WTC11 (cell line): ENCODE results near the gene CPSF3.

ENCODE experiments used
- CREB1 ChIP-seq: sonication (generic); formaldehyde crosslinking; IDR thresholded peaks from 2 replicates; pipeline ENCODE4 v1.8.0; 2023; ENCODE audit warnings: mild to moderate bottlenecking, missing genetic modification reagents
- CTCF ChIP-seq: fragments of 200-600 bp; IDR thresholded peaks from 2 replicates; pipeline ENCODE4 v1.8.0; 2022; ENCODE audit warnings: antibody characterized with exemption
- ESRRA ChIP-seq: sonication (generic); formaldehyde crosslinking; IDR thresholded peaks from 2 replicates; pipeline ENCODE4 v1.8.1; 2022; ENCODE audit warnings: mild to moderate bottlenecking, missing genetic modification reagents, borderline replicate concordance
- HMGA2 ChIP-seq: fragments of 250-450 bp; sonication (Bioruptor Pico); IDR thresholded peaks from 2 replicates; pipeline ENCODE4 v1.4.0; 2021; ENCODE audit warnings: mild to moderate bottlenecking, moderate library complexity
- JUN ChIP-seq: sonication (generic); formaldehyde crosslinking; IDR thresholded peaks from 2 replicates; pipeline ENCODE4 v1.8.0; 2023; ENCODE audit warnings: mild to moderate bottlenecking, missing genetic modification reagents
- MAX ChIP-seq: sonication (generic); formaldehyde crosslinking; IDR thresholded peaks from 2 replicates; pipeline ENCODE4 v1.8.0; 2022; ENCODE audit warnings: mild to moderate bottlenecking, missing genetic modification reagents
- NR2C2 ChIP-seq: sonication (generic); formaldehyde crosslinking; IDR thresholded peaks from 2 replicates; pipeline ENCODE4 v1.8.0; 2022; ENCODE audit warnings: mild to moderate bottlenecking, missing genetic modification reagents
- OVOL2 ChIP-seq: fragments of 250-450 bp; sonication (Bioruptor Pico); IDR thresholded peaks from 2 replicates; pipeline ENCODE4 v1.9.0; 2021; ENCODE audit warnings: mild to moderate bottlenecking, borderline replicate concordance
- PRRX2 ChIP-seq: fragments of 250-450 bp; sonication (Bioruptor Pico); IDR thresholded peaks from 2 replicates; pipeline ENCODE4 v1.8.0; 2021; ENCODE audit warnings: mild to moderate bottlenecking
- TCF7 ChIP-seq: sonication (generic); formaldehyde crosslinking; IDR thresholded peaks from 2 replicates; pipeline ENCODE4 v1.8.0; 2022; ENCODE audit warnings: mild to moderate bottlenecking, low read depth, missing genetic modification reagents, moderate library complexity
- ZNF232 ChIP-seq: sonication (generic); formaldehyde crosslinking; IDR thresholded peaks from 2 replicates; pipeline ENCODE4 v1.8.0; 2022; ENCODE audit warnings: mild to moderate bottlenecking, missing genetic modification reagents
- TF ChIP-seq, protein P1 (sequence below): sonication (generic); formaldehyde crosslinking; conservative IDR thresholded peaks from 2 replicates; pipeline ENCODE4 v1.8.1; 2022; ENCODE audit warnings: mild to moderate bottlenecking, missing genetic modification reagents
- TF ChIP-seq, protein P2 (sequence below): sonication (generic); formaldehyde crosslinking; IDR thresholded peaks from 2 replicates; pipeline ENCODE4 v1.8.0; 2022; ENCODE audit warnings: missing genetic modification reagents

- TF ChIP-seq MAX (CRISPR knock-in tag) = no peak
- TF ChIP-seq, protein P1, sequence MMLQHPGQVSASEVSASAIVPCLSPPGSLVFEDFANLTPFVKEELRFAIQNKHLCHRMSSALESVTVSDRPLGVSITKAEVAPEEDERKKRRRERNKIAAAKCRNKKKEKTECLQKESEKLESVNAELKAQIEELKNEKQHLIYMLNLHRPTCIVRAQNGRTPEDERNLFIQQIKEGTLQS = no peak
- TF ChIP-seq NR2C2 (CRISPR knock-in tag) = no peak
- TF ChIP-seq CTCF = no peak
- no peak for TF ChIP-seq ZNF232
- TF ChIP-seq, protein P2, sequence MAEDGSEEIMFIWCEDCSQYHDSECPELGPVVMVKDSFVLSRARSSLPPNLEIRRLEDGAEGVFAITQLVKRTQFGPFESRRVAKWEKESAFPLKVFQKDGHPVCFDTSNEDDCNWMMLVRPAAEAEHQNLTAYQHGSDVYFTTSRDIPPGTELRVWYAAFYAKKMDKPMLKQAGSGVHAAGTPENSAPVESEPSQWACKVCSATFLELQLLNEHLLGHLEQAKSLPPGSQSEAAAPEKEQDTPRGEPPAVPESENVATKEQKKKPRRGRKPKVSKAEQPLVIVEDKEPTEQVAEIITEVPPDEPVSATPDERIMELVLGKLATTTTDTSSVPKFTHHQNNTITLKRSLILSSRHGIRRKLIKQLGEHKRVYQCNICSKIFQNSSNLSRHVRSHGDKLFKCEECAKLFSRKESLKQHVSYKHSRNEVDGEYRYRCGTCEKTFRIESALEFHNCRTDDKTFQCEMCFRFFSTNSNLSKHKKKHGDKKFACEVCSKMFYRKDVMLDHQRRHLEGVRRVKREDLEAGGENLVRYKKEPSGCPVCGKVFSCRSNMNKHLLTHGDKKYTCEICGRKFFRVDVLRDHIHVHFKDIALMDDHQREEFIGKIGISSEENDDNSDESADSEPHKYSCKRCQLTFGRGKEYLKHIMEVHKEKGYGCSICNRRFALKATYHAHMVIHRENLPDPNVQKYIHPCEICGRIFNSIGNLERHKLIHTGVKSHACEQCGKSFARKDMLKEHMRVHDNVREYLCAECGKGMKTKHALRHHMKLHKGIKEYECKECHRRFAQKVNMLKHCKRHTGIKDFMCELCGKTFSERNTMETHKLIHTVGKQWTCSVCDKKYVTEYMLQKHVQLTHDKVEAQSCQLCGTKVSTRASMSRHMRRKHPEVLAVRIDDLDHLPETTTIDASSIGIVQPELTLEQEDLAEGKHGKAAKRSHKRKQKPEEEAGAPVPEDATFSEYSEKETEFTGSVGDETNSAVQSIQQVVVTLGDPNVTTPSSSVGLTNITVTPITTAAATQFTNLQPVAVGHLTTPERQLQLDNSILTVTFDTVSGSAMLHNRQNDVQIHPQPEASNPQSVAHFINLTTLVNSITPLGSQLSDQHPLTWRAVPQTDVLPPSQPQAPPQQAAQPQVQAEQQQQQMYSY (CRISPR knock-in tag) = no peak
- TF ChIP-seq JUN (CRISPR knock-in tag) = no peak
- TF ChIP-seq OVOL2 = no peak
- no peak for TF ChIP-seq HMGA2 (CRISPR knock-in tag)
- no peak for TF ChIP-seq PRRX2 (CRISPR knock-in tag)
- TF ChIP-seq ESRRA (CRISPR knock-in tag) = no peak
- no peak for TF ChIP-seq TCF7 (CRISPR knock-in tag)
- no peak for TF ChIP-seq CREB1
These were observed 44.1 kb upstream of the CPSF3 start for GRCh38 chr2:9379391-9379755.
